ENCODE data around the gene GLI3.

The GLI3 gene

DNA sequence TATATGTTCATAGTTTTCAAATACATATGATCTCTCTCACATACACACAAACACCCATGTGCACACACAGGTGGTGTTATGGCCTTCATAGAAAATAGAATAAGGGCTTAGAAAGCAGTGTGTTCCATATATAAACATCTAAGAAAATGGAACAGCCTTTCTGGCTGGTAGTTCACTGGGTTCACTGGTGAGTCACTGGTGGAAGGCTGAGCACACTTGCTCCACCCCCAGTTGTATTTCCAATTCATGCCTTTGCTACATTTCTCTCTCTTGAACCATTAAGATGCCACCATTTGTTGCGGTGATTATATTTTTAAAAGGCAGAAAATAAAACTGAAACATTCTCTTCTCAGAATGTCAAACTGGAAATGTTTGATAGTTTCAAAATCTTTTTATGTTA lies 252.1 kb downstream of the GLI3 start:
- DNase-seq: no peak

DNA sequence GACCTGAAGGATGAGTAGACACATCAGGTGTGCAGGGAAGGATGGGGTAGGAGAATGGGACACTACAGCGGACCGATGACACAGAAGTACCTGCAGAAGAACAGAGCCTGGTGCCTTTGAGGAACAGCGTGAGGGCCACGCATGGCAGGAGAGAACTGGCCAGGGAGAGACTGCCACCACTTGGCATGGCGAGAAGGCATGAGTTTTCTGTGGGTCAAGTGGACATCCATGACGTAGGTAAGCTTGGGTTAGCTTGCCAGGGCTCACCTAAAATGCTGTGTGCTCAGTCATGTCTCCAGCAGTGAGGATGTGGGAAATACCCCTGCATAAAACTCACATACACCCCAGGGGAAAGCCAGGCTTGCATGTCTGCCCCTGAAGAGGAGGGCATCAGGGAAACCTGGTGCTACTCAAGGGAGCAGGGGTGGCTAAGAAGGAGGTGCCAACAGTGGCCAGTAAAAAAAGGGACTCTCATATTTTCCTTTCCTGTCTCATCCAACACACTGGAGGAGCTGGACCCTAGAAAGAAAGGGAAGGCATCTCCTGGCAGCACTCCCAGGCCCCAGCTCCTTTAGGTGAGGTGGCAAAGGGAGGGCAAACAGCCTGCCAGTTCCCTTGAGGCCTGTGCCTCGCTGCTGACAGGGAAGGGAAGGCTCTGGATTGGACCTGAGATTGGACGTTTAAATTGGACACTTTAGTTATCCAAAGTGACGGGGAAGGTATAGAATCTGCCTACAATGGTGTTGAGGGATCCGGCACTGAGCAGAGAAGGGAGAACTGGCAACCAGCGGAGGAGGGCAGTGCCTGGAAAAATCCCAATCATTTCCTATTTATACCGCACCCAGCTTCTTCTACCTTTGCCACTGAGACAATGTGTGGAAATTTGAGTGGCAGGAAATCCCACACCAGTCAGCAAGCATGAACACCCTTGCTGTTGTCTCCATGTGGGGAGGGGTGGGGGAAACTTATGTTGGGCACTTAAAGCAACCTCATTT lies 255.7 kb downstream of the GLI3 start:
- no peak for DNase-seq

DNA sequence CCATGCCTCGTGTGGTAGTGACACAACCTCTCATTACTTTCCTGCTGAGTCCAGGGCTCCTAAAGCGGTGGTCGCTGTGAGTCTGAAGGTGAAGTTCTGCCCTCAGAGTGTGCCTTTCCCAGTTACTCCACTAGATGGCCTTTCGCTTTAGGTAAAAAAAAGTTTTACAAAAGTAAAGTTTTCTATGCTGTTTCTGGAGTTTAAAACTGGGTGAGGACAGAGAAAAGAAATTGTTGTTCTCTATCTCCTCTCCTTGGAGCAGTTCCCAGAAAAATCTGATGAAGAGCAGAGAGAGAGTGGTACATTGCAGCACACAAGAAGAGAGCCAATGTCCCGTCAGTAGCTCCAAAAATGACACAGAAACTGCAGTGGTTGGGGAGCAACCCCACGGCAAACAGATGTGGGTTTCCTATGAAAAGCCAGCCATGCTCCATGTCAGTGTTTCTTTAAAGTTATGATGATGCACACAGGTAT lies 257.1 kb downstream of the GLI3 start:
- DNase-seq: no peak

DNA sequence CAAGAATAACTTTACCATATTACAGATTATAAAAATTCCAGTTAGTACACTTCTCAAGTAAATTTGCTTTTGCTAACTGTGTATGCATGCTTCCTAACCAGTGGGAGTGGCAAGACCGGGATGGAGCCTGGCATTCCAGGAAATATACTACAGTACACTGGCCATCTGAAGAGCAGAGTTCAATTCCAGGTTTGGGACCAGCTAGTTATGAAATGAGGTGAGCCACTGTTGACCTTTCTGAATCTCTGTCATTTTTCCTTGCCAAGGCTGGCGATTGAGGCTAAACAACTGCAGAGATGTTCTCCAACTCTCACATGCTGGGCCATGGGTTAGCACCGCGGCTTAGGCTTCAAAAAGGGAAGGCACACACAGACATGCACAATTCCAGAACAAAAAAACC lies 258.2 kb downstream of the GLI3 start:
- no peak for DNase-seq

DNA sequence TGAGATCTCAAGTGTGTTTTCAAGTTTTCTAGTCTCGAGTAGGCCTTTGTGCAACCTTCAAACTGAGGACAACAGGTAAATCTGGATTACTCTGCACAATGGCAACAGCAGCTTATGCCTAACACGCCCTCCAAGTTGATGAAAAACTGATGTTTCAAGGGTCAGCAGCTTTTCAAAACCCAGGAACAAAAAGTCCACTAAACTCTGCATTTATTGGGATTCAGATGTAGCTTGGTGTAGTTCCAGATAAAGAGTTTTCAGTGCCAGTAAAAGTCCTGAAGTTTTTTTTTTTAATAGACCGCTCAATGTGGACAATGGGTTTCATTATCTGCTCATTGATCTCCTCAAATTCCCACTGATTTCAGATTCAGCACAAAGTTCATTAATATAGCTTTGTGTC lies 259.3 kb downstream of the GLI3 start:
- DNase-seq: no peak

DNA sequence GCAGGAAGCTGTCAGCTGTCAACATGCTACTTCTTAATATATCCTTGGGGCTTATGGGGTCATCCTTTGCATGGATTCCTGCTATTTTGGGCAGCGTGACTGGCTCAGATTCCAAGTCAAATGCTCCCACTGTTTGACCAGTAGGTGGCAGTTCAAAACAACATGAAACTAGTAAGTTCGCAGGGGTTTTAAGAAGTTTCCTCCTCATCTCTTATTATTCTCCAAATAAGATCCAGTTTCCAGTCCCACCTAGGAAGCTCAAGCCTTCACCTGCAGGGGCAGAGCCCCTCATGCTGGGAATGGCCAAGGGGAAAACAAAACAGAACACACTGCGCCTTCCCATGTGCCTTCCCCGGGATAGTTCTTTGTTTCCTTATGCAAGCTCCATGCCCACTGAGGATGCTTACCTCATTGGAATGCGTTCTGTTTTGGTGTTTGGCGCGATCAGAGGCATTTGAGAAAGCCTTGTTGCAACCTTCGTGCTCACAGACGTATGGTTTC lies 259.8 kb downstream of the GLI3 start:
- no peak for DNase-seq

DNA sequence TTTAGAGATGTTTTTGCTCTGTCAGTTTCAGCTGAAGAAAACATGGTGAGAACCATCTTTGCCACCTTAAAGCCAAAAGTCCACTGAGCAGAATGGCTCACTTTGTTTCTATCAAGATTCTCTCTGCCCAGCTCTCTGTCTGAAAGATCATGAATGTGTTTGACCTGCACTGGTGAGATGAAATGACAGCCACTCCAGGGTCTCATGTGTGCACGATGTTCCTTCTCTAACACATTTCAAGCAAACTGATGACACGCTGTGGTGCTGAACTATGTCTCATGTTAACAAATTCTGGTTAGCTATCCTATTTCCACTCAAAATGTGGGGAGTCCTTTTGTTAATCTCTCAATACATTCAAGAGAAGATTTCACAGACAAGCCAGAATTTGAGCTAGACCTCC lies 260.6 kb downstream of the GLI3 start:
- DNase-seq: no peak

DNA sequence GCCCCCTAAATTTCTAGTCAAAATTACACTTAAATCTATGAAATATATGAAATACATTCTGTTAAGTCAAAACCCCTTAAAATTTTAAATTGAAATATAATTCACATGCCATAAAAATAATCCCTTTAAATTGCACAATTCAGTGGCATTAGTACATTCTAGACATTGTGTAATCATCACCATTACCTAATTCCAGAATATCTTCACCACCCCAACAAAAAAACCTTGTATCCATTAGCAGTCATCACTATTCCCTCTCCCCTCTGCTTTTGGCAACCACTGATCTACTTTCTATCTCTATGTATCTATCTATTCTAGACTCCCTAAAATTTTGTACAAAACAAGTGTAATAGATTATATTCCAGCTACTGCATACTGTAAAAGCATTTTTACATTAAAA lies 261.2 kb downstream of the GLI3 start:
- DNase-seq: no peak

DNA sequence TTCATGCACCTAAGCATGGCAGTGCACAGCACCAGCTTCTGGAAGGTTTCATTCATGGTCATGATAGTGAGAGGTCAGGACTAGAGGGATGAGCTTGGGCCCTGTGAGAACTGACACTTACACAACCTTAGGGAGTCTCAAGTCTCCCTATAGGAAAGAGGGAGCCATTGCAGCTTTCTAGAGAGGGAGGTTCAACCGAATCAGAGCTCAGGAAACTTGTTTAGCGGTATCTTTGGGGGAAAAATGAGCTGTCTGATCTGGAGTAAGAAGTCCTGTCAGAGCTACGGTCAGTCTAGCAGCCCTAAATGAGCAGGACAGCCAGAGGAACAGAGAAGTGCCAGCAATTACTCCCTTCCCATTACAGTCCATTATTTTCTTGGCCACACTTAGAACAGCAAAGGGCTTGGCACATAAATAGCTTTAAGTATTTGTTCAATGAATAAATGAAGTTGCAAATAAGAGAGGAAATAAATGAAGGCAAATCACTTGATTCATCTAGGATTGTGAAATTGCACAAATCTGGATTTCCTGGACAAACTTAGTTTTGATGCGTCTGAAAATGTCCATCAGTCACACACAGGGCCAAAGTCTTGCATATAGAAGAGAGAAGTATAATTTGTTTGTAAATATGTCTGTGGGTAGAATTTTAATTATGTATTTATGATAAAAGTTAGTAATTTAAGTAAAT lies 262.0 kb downstream of the GLI3 start:
- no peak for DNase-seq

DNA sequence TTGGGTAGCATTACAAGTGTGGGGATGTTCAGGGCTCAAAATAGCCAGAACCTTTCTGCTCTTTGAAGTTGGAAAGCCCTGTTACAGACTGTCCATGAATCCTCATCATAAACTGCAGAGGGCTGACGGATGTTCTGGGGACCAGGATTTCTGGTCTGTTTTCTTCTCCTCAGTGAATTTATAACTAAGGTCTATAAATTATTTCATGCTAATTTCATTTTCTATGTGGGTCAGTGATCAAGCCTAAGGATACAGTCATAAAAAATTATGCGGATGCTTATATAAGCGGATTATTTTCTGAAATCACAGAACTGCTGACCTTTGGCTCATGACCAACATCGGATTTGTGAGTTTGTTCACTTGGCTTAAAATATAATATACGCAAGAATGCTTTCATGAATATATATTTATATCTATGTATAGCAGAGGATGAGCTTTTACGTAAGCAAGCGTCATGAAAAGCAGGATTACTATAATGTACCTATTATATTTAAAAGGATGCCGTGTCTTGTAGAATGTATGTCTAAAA lies 263.7 kb downstream of the GLI3 start:
- no peak for DNase-seq

DNA sequence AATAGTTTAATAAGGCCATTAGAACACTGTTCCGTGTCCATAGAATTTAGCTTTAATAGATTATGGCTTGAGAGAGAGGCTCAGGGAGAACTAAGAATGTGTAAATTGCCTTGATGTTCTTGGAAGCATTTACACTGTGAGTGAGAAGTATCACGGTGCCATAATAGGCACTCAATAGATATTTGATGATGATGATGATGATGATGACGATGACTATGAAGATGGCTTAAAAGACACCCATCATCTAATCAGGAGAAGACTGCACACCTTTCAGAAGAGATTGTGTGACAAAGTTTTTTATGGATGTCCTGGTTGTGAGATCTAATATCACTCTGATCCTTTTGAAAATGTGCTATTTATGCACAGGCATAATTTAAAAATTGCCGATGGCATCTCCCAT lies 264.2 kb downstream of the GLI3 start:
- no peak for DNase-seq

DNA sequence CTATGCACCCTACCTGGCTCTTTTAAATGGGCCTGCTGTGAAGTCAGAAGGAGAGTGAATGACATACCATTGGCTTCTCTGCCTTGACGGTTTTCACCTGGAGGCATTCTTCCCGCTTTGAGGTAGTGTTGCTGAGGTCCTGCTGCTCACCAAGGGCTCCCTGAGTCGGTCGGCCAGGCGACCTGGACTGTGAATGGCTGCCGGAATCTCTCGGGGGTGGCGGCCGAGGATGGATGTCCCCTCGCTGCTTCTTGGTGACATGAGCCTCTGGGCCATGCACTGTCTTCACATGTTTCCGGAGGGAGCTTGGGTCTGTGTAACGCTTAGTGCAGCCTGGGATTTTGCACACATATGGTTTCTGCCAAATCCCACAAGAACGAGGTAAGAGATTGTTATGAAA lies 264.7 kb downstream of the GLI3 start:
- DNase-seq: no peak

DNA sequence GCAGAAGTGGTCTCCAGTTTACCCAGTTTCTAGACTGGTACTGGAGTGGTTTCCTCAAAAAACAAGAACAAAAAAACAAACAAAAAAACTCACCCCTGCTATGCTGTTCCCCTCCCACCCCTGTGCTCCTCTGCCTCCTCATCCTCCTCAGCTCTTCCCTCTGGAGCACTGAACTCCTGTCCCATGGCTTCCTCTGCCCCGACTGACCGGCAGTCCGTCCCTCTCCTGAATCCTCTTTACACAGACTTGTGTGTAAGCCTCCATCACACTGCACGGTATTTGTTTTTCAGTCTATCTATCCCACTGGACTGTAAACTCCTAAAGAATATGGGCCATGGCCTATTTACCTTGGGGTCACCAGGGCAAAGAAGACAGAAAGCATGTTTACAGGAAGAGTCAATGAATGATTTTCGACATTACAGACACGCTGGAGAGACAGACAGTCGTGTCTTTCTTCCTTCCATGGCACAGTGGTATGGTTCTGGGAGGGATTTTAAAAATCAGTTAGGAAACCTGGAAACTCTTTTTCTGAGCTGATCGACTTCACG lies 265.3 kb downstream of the GLI3 start:
- DNase-seq: no peak

DNA sequence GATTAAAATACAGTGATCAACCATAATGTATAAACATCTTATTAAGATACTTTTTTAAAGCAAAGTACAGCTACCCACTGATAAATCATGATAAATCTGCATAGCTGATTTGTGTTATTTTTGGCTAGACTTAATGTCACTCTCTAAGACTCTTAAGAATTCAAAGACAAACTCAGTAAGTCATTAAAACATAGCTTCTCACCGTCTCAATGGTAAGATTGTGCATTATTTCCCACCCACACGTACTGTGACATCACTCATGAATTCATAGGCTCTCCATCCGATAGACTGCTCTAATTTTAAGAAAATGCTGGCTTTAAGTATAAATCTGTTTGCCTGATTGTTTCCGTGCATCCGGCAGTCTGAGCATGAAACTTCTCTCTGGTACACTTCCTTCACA lies 266.1 kb downstream of the GLI3 start:
- DNase-seq: no peak

DNA sequence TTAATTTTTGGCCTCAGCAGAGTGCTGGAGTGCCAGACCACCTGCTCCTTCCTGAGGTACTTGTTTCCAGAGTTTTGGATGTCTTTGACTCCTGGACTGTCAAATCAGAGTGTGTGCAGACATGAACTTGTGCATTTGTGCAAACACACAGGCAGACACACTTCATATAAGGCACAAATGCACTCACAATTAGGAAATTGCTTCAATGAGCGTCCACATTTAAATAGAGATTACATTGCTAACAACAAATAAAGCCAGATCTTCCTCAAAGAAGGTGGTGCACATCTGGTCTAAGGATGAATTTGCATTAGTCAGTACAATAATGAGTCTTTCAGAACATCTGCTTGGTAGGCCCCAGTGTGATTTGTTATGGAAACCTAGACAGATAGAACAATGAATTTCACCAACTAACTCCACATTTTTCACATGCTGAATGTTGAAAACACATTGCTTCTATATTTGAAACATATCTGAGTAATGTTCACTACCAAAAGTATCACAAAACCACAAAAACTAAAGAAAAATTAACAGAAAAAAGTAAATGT lies 267.4 kb downstream of the GLI3 start:
- DNase-seq: no peak

DNA sequence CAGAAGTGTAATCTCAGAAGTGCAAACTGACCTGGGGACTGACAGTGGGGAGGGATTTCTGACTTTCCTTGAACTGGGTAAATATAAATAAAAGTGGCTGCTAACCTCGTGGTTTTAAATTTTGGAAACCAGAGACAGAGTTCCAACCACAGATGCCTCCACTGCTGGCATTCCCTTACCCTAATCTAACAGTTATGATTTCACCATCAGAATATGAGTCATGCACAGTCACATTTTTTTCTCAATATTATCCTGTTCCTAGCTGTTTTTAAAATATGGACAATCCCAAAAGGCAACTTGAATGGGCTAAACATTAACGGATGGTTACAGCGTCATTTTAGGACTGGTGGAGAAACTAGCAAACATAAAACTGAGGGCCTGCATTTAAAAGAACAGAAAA lies 269.9 kb downstream of the GLI3 start:
- no peak for DNase-seq

DNA sequence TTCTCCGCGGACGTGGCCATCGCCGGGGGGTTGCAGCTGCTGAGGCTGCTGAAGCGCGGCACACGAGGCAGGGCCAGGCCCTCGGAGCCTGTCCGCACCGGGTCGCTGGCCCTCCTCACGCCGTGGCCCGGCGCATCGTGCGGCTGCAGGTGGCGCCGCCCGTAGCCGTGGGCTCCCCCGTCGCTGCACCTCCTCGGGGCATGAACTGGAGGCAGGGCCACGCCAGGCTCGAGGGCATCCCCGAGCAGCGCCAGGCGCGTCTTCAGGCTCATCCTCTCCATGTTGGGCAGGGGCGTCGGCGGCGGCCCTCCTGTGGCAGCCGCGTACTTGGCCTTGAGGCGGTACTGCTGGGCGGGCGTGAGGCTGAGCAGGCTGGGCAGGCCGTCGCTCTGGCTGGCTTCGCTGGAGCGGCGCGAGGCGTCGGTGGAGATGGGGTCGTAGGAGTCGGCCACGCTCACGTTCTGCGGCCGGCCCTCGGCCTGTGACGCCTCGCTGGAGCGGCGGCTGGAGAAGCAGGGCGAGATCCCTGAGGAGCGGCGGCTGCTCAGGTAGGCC lies 271.0 kb downstream of the GLI3 start:
- no peak for DNase-seq

DNA sequence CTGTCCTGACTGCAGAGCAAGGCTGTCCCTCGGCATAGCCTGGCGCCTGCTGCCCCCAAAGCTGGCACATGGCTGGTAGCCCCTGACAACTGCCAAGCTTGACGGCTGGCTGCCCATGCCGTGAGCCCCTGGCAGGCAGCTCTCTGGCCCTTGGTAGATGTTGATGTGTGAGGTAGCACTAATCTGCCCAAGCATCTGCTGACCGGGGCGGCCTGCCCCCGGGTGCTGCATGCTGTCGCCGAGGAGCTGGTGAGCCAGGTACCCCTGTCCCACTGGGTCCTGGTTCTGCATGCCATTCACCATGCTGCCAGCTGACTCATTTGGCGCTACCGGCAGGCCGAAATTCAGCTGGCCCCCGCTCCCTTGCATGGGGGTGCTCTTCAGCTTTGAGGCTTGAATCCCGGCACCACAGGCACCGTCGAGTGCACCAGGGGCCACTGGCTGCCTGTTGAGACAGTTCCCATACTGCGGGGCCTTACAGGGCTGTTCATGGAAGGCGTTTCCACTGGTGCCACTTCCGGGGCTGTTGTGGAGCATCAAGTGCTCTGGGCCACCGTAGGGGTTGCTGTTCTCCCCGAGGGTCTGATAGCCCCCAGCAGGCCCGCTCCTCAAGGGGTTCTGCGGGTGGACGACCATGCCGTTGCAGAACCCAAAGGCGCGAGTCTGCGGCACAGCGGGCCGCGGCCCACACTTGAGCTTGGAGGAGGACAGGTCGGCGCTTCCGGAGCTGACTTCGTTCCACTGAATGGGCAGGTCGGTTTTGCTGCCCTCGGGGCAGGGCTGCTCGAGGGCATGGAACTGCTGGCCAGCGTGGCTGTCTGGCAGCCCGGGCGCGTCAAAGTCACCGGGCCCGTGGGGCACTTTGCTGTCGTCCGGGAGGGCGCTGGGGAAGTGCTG lies 271.9 kb downstream of the GLI3 start:
- DNase-seq: no peak

DNA sequence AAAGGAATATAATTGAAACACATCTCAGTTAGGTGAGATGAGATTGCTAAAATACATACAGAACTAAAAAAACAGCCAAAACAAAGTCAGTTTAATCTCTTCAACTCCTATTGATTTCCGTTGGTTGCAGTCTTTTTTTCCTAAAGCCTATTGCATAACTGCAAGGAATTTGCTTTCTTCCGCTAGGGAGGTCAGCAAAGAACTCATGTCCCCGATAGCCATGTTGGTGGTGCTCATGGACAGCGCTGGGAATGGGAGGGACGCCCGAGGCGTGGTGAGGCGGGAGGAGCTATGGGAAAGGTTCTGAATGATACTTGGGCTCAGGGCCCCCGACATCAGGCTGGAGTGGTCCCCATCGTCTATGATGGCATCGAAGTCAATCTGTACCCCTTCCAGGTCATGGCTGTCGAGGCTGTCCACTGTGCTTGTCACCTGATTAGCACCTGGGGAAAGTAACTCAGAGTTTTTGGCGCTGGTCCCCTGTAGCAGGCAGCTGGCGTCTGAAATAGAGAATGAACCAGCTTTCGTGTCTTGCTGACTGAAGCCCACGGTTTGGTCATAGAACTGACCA lies 272.7 kb downstream of the GLI3 start:
- DNase-seq: no peak

DNA sequence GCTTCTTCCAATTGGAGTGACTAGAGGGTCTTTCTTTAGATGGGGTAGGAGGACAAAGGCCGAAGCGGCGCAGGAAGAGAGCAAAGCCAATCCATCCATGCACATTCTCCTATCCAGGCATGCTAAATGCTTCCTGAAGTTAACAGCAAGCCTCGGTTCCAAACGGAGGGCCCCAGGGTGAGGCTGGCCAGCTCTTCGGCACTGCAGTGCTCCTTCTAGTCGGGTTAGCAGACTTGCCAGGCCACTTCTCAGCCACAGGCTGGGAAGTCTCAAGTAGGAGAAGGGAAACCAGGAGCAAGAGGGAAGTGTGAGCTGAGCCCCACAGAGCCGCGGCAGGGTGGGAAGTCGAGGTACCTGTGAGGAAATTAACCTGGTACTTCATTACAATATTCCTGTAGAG lies 280.3 kb downstream of the GLI3 start:
- DNase-seq: no peak
